HEK293 (cell line): ENCODE measurements around the gene DLX5.

ENCODE experiments used
- CTCF ChIA-PET: fragments of 350-600 bp; formaldehyde crosslinking; extraction: SDS; loops from one replicate; lab custom pipeline; 2021; ENCODE audit warnings: antibody characterized with exemption; lab: Yijun Ruan, JAX
- POLR2A ChIA-PET: fragments of 300-600 bp; formaldehyde crosslinking; extraction: SDS; loops from one replicate; lab custom pipeline; 2020; ENCODE audit warnings: antibody characterized with exemption, inconsistent platforms; lab: Yijun Ruan, JAX
- H3K27ac ChIP-seq: fragments of 200-500 bp; sonication (Bioruptor generic); 2 replicates; pipeline ENCODE4 v1.5.1; 2014; ENCODE audit warnings: low read depth, low read length, control low read depth, inconsistent platforms; ENCODE audit errors: extremely low read depth
- H3K36me3 ChIP-seq, 2 experiments: fragments of 200-500 bp in 1 of 2; sonication (Bioruptor generic) in 1 of 2; 1 replicate in 1 of 2; 2 replicates in 1 of 2; pipeline ENCODE4 v1.5.1; 2014 to 2017; ENCODE audit warnings: inconsistent platforms in 2 of 2, low read length in 2 of 2; ENCODE audit not compliant: control insufficient read depth in 2 of 2, insufficient read depth in 1 of 2
- H3K4me1 ChIP-seq: fragments of 200-500 bp; sonication (Bioruptor generic); 2 replicates; pipeline ENCODE4 v1.5.1; 2014; ENCODE audit warnings: mild to moderate bottlenecking, low read length, inconsistent platforms; ENCODE audit not compliant: control insufficient read depth, insufficient read depth
- H3K4me3 ChIP-seq: 2 replicates; pipeline ENCODE4 v1.5.1; 2011; ENCODE audit warnings: low read depth, mild to moderate bottlenecking, control low read depth, low read length, moderate library complexity
- H3K9me3 ChIP-seq: fragments of 200-500 bp; sonication (Bioruptor generic); 2 replicates; pipeline ENCODE4 v1.5.1; 2014; ENCODE audit warnings: low read depth, low read length, inconsistent platforms; ENCODE audit not compliant: control insufficient read depth, insufficient read depth
- GLIS1 ChIP-seq: fragments of 450-650 bp; formaldehyde crosslinking; IDR thresholded peaks from 2 replicates; pipeline ENCODE4 v1.5.1; 2016; ENCODE audit warnings: missing biosample characterization, missing genetic modification characterization
- HOXD13 ChIP-seq: sonication (generic); formaldehyde crosslinking; IDR thresholded peaks from 2 replicates; pipeline ENCODE4 v1.8.0; 2022; ENCODE audit warnings: missing genetic modification reagents, borderline replicate concordance
- OVOL3 ChIP-seq: fragments of 450-650 bp; formaldehyde crosslinking; IDR thresholded peaks from 2 replicates; pipeline ENCODE4 v1.5.1; 2016; ENCODE audit warnings: missing biosample characterization, missing genetic modification characterization
- RBAK ChIP-seq: fragments of 450-650 bp; formaldehyde crosslinking; IDR thresholded peaks from 2 replicates; pipeline ENCODE4 v1.5.1; 2016; ENCODE audit warnings: missing biosample characterization, missing genetic modification characterization
- SCRT2 ChIP-seq: fragments of 450-650 bp; formaldehyde crosslinking; IDR thresholded peaks from 2 replicates; pipeline ENCODE4 v1.5.1; 2016; ENCODE audit warnings: missing biosample characterization, missing genetic modification characterization
- ZFHX2 ChIP-seq: fragments of 450-650 bp; formaldehyde crosslinking; conservative IDR thresholded peaks from 2 replicates; pipeline ENCODE4 v1.5.1; 2016; ENCODE audit warnings: missing biosample characterization, missing genetic modification characterization
- ZFP37 ChIP-seq: fragments of 450-650 bp; formaldehyde crosslinking; IDR thresholded peaks from 2 replicates; pipeline ENCODE4 v1.5.1; 2016; ENCODE audit warnings: missing biosample characterization, missing genetic modification characterization
- ZNF114 ChIP-seq: fragments of 450-650 bp; formaldehyde crosslinking; IDR thresholded peaks from 2 replicates; pipeline ENCODE4 v1.5.0; 2017; ENCODE audit warnings: missing biosample characterization, missing genetic modification characterization
- ZNF138 ChIP-seq: fragments of 450-650 bp; formaldehyde crosslinking; IDR thresholded peaks from 2 replicates; pipeline ENCODE4 v1.5.1; 2016; ENCODE audit warnings: missing biosample characterization, missing genetic modification characterization, borderline replicate concordance
- ZNF157 ChIP-seq: fragments of 450-650 bp; formaldehyde crosslinking; IDR thresholded peaks from 2 replicates; pipeline ENCODE4 v1.5.1; 2016; ENCODE audit warnings: missing biosample characterization, missing genetic modification characterization
- ZNF24 ChIP-seq: fragments of 450-650 bp; formaldehyde crosslinking; IDR thresholded peaks from 2 replicates; pipeline ENCODE4 v1.5.1; 2016; ENCODE audit warnings: missing biosample characterization, missing genetic modification characterization
- ZNF292 ChIP-seq: fragments of 450-650 bp; formaldehyde crosslinking; IDR thresholded peaks from 2 replicates; pipeline ENCODE4 v1.5.1; 2016; ENCODE audit warnings: low read depth, missing biosample characterization, missing genetic modification characterization, borderline replicate concordance
- ZNF544 ChIP-seq: fragments of 450-650 bp; formaldehyde crosslinking; IDR thresholded peaks from 2 replicates; pipeline ENCODE4 v1.5.0; 2017; ENCODE audit warnings: missing biosample characterization, missing genetic modification characterization
- ZNF768 ChIP-seq: fragments of 450-650 bp; formaldehyde crosslinking; IDR thresholded peaks from 2 replicates; pipeline ENCODE4 v1.5.1; 2018; ENCODE audit warnings: missing biosample characterization, mild to moderate bottlenecking, missing genetic modification characterization
- ZNF792 ChIP-seq: fragments of 450-650 bp; formaldehyde crosslinking; IDR thresholded peaks from 2 replicates; pipeline ENCODE4 v1.5.1; 2016; ENCODE audit warnings: missing biosample characterization, missing genetic modification characterization
- TF ChIP-seq, protein P1 (sequence below): fragments of 450-650 bp; formaldehyde crosslinking; IDR thresholded peaks from 2 replicates; pipeline ENCODE4 v1.5.1; 2016; ENCODE audit warnings: missing biosample characterization, missing genetic modification characterization
- TF ChIP-seq, protein P2 (sequence below): fragments of 450-650 bp; formaldehyde crosslinking; IDR thresholded peaks from 2 replicates; pipeline ENCODE4 v1.5.1; 2017; ENCODE audit warnings: missing biosample characterization, missing genetic modification characterization
- TF ChIP-seq, protein P3 (sequence below): fragments of 450-650 bp; formaldehyde crosslinking; IDR thresholded peaks from 2 replicates; pipeline ENCODE4 v1.5.1; 2017; ENCODE audit warnings: missing biosample characterization, missing genetic modification characterization
- TF ChIP-seq, protein P4 (sequence below): fragments of 450-650 bp; formaldehyde crosslinking; IDR thresholded peaks from 2 replicates; pipeline ENCODE4 v1.5.1; 2016; ENCODE audit warnings: missing biosample characterization, missing genetic modification characterization
- TF ChIP-seq, protein P5 (sequence below): fragments of 450-650 bp; formaldehyde crosslinking; IDR thresholded peaks from 2 replicates; pipeline ENCODE4 v1.5.1; 2017; ENCODE audit warnings: missing biosample characterization, missing genetic modification characterization
- TF ChIP-seq, protein P6 (sequence below): fragments of 450-650 bp; formaldehyde crosslinking; IDR thresholded peaks from 2 replicates; pipeline ENCODE4 v1.5.1; 2016; ENCODE audit warnings: missing biosample characterization, missing genetic modification characterization, borderline replicate concordance

DLX5 gene

DNA sequence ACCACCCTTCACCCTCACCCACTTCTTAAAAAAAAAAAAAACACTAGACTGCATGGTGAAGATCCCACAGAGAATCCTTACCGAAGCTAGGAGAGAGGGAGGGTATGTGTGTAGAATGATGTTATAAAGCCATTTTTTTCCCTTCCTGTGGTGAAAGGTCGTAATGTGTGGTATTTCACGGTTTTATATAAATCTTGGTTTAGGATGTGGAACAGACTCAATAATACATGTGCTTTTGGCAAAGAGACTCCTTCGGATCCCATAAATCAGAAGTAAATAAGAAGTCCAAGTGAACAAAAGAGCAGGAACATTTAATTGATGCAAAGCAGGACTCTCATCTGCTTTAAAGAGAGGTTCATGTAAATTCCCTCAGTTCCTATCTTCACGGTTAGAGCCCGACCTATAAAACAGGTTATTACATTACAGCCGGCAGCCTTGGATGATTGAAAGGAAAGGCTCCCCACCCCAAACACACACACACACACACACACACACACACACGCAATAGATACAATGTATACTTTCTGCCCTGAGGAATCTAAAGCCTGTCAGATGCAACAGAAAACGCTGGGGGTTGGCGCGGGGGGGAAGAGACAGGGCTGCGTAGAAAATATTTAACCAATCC is 8.8 kb downstream of the DLX5 start (continued):
- TF ChIP-seq GLIS1 (tag by site-specific recombination) (no peak), OVOL3 (tag by site-specific recombination) (no peak), SCRT2 (tag by site-specific recombination) (peak; percentile 50; the same call in 1 of the 2 replicates), ZNF157 (tag by site-specific recombination) (no peak), ZNF292 (no peak), HOXD13 (CRISPR knock-in tag) (no peak), RBAK (no peak), ZNF138 (tag by site-specific recombination) (no peak)
- TF ChIP-seq, protein P1, sequence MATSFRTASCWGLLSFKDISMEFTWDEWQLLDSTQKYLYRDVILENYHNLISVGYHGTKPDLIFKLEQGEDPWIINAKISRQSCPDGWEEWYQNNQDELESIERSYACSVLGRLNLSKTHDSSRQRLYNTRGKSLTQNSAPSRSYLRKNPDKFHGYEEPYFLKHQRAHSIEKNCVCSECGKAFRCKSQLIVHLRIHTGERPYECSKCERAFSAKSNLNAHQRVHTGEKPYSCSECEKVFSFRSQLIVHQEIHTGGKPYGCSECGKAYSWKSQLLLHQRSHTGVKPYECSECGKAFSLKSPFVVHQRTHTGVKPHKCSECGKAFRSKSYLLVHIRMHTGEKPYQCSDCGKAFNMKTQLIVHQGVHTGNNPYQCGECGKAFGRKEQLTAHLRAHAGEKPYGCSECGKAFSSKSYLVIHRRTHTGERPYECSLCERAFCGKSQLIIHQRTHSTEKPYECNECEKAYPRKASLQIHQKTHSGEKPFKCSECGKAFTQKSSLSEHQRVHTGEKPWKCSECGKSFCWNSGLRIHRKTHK: no peak
- TF ChIP-seq, protein P2, sequence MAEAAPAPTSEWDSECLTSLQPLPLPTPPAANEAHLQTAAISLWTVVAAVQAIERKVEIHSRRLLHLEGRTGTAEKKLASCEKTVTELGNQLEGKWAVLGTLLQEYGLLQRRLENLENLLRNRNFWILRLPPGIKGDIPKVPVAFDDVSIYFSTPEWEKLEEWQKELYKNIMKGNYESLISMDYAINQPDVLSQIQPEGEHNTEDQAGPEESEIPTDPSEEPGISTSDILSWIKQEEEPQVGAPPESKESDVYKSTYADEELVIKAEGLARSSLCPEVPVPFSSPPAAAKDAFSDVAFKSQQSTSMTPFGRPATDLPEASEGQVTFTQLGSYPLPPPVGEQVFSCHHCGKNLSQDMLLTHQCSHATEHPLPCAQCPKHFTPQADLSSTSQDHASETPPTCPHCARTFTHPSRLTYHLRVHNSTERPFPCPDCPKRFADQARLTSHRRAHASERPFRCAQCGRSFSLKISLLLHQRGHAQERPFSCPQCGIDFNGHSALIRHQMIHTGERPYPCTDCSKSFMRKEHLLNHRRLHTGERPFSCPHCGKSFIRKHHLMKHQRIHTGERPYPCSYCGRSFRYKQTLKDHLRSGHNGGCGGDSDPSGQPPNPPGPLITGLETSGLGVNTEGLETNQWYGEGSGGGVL (tag by site-specific recombination): no peak; the same call in 1 of the 2 replicates

DNA sequence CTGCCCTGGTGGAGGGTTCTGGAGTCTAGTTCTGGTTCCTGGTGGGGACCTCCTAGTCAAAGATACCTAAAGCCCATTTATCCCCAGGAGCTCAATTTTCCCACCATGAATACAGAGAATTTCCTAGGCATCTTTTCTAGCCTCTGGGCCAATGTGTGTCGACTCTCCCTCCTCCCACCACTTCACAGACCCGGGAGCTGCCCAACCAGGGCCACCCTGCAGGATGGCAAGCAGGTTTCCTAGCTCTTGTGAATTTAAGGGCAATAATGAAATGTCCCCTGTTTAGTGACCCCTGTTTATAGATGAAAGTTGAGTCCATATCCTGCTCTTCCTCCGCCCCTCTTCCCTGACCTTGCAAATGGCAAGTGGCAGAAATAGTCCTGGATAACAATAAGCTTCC is 9.4 kb downstream of the DLX5 start:
- Histone ChIP-seq H3K27ac (no peak overlapping the region; the same call in 1 of the 2 replicates), H3K9me3 (no peaks in the 10 kb centered on the region), H3K4me1 (peaks cover 8% of the 10 kb centered on the region; the same call in 1 of the 2 replicates), H3K36me3 (peaks cover 2 to 10% of the 10 kb centered on the region in 2 experiments; a peak in 2 of 3 replicates), H3K4me3 (no peak overlapping the region)
- ChIA-PET POLR2A (interaction anchor here (0.9 to 3.6 kb wide), 3 partner anchors 8 to 857 kb away, joined by 3 to 44 read pairs (median 4); partner anchors contain the start of genes ASNS and DLX6), CTCF (interaction anchor here (0.6 to 2.6 kb wide), 5 partner anchors 9 to 1859 kb away, joined by 3 to 19 read pairs (median 3); partner anchors contain the start of gene DLX6)
- TF ChIP-seq ZFP37 (tag by site-specific recombination) (no peak), ZNF292 (no peak), ZNF114 (tag by site-specific recombination) (no peak), ZFHX2 (tag by site-specific recombination) (no peak), ZNF792 (tag by site-specific recombination) (no peak), ZNF24 (no peak), ZNF544 (tag by site-specific recombination) (no peak), ZNF768 (tag by site-specific recombination) (no peak)
- TF ChIP-seq, protein P3, sequence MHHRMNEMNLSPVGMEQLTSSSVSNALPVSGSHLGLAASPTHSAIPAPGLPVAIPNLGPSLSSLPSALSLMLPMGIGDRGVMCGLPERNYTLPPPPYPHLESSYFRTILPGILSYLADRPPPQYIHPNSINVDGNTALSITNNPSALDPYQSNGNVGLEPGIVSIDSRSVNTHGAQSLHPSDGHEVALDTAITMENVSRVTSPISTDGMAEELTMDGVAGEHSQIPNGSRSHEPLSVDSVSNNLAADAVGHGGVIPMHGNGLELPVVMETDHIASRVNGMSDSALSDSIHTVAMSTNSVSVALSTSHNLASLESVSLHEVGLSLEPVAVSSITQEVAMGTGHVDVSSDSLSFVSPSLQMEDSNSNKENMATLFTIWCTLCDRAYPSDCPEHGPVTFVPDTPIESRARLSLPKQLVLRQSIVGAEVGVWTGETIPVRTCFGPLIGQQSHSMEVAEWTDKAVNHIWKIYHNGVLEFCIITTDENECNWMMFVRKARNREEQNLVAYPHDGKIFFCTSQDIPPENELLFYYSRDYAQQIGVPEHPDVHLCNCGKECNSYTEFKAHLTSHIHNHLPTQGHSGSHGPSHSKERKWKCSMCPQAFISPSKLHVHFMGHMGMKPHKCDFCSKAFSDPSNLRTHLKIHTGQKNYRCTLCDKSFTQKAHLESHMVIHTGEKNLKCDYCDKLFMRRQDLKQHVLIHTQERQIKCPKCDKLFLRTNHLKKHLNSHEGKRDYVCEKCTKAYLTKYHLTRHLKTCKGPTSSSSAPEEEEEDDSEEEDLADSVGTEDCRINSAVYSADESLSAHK (tag by site-specific recombination): no peak
- TF ChIP-seq, protein P4, sequence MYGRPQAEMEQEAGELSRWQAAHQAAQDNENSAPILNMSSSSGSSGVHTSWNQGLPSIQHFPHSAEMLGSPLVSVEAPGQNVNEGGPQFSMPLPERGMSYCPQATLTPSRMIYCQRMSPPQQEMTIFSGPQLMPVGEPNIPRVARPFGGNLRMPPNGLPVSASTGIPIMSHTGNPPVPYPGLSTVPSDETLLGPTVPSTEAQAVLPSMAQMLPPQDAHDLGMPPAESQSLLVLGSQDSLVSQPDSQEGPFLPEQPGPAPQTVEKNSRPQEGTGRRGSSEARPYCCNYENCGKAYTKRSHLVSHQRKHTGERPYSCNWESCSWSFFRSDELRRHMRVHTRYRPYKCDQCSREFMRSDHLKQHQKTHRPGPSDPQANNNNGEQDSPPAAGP (tag by site-specific recombination): no peak
- TF ChIP-seq, protein P5, sequence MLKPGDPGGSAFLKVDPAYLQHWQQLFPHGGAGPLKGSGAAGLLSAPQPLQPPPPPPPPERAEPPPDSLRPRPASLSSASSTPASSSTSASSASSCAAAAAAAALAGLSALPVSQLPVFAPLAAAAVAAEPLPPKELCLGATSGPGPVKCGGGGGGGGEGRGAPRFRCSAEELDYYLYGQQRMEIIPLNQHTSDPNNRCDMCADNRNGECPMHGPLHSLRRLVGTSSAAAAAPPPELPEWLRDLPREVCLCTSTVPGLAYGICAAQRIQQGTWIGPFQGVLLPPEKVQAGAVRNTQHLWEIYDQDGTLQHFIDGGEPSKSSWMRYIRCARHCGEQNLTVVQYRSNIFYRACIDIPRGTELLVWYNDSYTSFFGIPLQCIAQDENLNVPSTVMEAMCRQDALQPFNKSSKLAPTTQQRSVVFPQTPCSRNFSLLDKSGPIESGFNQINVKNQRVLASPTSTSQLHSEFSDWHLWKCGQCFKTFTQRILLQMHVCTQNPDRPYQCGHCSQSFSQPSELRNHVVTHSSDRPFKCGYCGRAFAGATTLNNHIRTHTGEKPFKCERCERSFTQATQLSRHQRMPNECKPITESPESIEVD (tag by site-specific recombination): no peak
- TF ChIP-seq, protein P6, sequence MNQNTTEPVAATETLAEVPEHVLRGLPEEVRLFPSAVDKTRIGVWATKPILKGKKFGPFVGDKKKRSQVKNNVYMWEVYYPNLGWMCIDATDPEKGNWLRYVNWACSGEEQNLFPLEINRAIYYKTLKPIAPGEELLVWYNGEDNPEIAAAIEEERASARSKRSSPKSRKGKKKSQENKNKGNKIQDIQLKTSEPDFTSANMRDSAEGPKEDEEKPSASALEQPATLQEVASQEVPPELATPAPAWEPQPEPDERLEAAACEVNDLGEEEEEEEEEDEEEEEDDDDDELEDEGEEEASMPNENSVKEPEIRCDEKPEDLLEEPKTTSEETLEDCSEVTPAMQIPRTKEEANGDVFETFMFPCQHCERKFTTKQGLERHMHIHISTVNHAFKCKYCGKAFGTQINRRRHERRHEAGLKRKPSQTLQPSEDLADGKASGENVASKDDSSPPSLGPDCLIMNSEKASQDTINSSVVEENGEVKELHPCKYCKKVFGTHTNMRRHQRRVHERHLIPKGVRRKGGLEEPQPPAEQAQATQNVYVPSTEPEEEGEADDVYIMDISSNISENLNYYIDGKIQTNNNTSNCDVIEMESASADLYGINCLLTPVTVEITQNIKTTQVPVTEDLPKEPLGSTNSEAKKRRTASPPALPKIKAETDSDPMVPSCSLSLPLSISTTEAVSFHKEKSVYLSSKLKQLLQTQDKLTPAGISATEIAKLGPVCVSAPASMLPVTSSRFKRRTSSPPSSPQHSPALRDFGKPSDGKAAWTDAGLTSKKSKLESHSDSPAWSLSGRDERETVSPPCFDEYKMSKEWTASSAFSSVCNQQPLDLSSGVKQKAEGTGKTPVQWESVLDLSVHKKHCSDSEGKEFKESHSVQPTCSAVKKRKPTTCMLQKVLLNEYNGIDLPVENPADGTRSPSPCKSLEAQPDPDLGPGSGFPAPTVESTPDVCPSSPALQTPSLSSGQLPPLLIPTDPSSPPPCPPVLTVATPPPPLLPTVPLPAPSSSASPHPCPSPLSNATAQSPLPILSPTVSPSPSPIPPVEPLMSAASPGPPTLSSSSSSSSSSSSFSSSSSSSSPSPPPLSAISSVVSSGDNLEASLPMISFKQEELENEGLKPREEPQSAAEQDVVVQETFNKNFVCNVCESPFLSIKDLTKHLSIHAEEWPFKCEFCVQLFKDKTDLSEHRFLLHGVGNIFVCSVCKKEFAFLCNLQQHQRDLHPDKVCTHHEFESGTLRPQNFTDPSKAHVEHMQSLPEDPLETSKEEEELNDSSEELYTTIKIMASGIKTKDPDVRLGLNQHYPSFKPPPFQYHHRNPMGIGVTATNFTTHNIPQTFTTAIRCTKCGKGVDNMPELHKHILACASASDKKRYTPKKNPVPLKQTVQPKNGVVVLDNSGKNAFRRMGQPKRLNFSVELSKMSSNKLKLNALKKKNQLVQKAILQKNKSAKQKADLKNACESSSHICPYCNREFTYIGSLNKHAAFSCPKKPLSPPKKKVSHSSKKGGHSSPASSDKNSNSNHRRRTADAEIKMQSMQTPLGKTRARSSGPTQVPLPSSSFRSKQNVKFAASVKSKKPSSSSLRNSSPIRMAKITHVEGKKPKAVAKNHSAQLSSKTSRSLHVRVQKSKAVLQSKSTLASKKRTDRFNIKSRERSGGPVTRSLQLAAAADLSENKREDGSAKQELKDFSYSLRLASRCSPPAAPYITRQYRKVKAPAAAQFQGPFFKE (tag by site-specific recombination): no peak
- TF ChIP-seq, all 188 proteins: peak for 0
